Measurements from ENCODE around the gene TNFRSF21.

DNA sequence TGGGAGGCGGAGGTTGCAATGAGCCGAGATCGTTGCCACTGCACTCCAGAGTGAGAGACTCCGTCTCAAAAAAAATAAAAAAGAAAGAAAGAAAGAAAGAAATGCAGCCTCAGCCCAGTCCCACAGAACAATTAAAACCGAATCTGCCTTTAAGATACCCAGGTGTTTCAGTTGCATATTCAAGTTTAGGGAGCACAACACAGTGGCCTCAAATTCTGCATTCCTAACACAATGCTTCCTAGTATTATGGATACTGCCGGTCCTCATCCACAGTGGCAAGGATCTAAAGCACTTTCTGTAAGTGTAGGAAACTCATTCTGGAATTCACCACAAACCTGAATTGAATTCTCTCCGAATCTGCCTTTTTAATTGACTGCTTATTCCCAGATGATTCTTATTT lies 80.5 kb downstream of the TNFRSF21 start:
- TF ChIP-seq, protein P1, sequence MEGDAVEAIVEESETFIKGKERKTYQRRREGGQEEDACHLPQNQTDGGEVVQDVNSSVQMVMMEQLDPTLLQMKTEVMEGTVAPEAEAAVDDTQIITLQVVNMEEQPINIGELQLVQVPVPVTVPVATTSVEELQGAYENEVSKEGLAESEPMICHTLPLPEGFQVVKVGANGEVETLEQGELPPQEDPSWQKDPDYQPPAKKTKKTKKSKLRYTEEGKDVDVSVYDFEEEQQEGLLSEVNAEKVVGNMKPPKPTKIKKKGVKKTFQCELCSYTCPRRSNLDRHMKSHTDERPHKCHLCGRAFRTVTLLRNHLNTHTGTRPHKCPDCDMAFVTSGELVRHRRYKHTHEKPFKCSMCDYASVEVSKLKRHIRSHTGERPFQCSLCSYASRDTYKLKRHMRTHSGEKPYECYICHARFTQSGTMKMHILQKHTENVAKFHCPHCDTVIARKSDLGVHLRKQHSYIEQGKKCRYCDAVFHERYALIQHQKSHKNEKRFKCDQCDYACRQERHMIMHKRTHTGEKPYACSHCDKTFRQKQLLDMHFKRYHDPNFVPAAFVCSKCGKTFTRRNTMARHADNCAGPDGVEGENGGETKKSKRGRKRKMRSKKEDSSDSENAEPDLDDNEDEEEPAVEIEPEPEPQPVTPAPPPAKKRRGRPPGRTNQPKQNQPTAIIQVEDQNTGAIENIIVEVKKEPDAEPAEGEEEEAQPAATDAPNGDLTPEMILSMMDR (IDR thresholded peaks at IDR 0.05): no peak
- no peak for TF ChIP-seq POLR2A (IDR thresholded peaks at IDR 0.05)
